Measurements from ENCODE around the gene MTX3. TPM values are rescaled to one million over a fixed set of nuclear protein-coding genes. Genes with fewer than 3 reads are reported as not detected.
A peak's percentile ranks its signal among the peaks of the same experiment; 100 is the strongest.

The MTX3 gene
- total RNA-seq, 1 donor: 17.7 TPM

DNA sequence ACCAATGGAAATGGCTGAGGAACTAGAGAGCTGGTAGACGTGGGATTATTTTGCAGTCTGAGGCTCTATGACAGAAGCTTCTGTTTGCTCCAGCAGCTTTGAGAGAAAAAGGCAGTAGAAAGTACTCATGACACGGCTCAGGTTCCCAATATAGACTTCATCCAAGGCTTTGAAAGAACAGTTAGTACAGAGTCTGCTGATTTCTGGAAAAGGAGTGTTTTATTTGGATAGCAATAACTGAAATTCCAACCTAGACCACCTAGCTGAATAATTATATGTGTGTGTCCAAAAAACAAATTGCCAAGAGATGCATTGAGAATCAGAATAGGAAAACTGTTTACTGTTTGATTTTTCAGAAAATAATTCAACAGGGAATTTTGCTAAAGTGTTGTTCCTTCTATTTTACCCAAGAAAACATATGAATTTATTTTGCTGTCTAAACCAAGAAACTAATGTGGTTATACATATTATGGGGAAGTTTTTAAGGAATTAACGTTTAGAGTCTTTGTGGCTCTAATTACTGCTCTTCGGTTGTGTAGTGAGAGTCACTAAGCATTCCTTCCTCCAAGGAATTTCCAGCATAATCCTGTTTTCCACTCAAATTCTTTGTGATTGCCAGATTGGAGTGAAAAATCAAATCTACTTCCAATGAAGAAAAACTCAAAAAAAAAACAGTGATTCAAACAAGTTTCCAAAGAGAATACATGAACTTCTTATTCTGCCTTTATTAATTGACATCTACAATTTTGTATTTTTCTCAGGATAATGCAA is 18.1 kb upstream of the MTX3 start:
- H3K4me1 ChIP-seq (ENCODE audit: insufficient read depth, low read length): no peaks in the 10 kb centered on the region
- TF ChIP-seq, protein P1, sequence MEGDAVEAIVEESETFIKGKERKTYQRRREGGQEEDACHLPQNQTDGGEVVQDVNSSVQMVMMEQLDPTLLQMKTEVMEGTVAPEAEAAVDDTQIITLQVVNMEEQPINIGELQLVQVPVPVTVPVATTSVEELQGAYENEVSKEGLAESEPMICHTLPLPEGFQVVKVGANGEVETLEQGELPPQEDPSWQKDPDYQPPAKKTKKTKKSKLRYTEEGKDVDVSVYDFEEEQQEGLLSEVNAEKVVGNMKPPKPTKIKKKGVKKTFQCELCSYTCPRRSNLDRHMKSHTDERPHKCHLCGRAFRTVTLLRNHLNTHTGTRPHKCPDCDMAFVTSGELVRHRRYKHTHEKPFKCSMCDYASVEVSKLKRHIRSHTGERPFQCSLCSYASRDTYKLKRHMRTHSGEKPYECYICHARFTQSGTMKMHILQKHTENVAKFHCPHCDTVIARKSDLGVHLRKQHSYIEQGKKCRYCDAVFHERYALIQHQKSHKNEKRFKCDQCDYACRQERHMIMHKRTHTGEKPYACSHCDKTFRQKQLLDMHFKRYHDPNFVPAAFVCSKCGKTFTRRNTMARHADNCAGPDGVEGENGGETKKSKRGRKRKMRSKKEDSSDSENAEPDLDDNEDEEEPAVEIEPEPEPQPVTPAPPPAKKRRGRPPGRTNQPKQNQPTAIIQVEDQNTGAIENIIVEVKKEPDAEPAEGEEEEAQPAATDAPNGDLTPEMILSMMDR (IDR thresholded peaks at IDR 0.05; ENCODE audit: extremely low read depth, low read depth, low read length): no peak
- no peak overlapping the region for H3K4me3 ChIP-seq (ENCODE audit: insufficient read depth, low read length)
- H3K36me3 ChIP-seq (ENCODE audit: insufficient read depth, low read length): no peaks in the 10 kb centered on the region
- no peak overlapping the region for H2AFZ ChIP-seq (ENCODE audit: low read length)
- no peak overlapping the region for H3K4me2 ChIP-seq (ENCODE audit: insufficient read depth, low read length)
- H3K79me2 ChIP-seq (ENCODE audit: insufficient read depth, low read length): no peaks in the 10 kb centered on the region
- DNase-seq (ENCODE audit: insufficient read length, low spot score, missing footprints): no peak
- no peaks in the 10 kb centered on the region for H3K9me3 ChIP-seq (ENCODE audit: low read depth, low read length)
- H4K20me1 ChIP-seq (ENCODE audit: insufficient read depth, low read length): no peaks in the 10 kb centered on the region
- no peaks in the 10 kb centered on the region for H3K27me3 ChIP-seq (ENCODE audit: insufficient read depth, low read length)
- H3K27ac ChIP-seq (ENCODE audit: low read depth, low read length): no peak overlapping the region

DNA sequence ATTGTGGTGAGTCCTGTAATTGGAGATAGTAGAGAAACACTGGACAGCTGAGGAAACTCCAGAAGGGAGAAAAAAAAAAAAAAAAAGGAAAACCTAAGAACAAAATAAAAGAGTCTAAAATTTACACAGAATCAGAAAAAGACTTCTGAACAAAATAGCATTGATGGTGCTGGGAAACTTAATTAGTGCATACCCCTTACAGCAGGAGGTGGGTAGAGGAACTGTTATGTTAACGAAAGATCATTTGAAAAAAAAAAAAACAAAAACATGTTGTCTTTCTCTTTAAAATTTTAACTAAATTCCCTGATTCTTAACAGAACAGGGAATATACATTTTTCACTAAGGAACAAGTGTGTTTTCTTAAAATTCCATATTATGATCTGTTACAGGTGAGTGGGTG is 11.6 kb upstream of the MTX3 start:
- Histone ChIP-seq H3K4me3 (ENCODE audit: insufficient read depth, low read length) (no peak overlapping the region), H3K4me1 (ENCODE audit: insufficient read depth, low read length) (no peaks in the 10 kb centered on the region), H2AFZ (ENCODE audit: low read length) (no peak overlapping the region), H3K79me2 (ENCODE audit: insufficient read depth, low read length) (no peaks in the 10 kb centered on the region), H3K27ac (ENCODE audit: low read depth, low read length) (no peak overlapping the region), H3K9me3 (ENCODE audit: low read depth, low read length) (no peaks in the 10 kb centered on the region), H4K20me1 (ENCODE audit: insufficient read depth, low read length) (no peaks in the 10 kb centered on the region), H3K27me3 (ENCODE audit: insufficient read depth, low read length) (no peaks in the 10 kb centered on the region), H3K36me3 (ENCODE audit: insufficient read depth, low read length) (no peaks in the 10 kb centered on the region), H3K4me2 (ENCODE audit: insufficient read depth, low read length) (no peak overlapping the region)
- no peak for DNase-seq (ENCODE audit: insufficient read length, low spot score, missing footprints)
- TF ChIP-seq, protein P1 (IDR thresholded peaks at IDR 0.05; ENCODE audit: extremely low read depth, low read depth, low read length): no peak

DNA sequence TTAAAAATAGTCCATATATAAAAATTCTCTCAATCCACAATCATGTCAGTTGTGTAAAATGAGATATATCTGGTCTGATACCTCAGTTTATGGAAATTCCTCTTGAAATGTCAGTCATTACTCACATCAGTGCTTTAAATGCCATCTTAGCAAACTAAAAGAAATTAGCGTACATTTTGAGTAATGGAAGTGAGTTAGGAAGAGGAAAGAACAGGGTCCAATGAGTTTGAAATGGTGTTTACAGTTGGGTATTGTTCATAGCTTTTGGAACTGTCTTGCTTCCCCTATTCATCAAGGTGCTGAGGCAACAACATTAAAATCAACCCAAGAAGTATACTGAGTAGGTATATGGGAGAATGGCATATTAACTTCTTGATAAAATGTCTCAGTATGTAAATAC is 8.7 kb upstream of the MTX3 start:
- TF ChIP-seq, protein P1 (IDR thresholded peaks at IDR 0.05; ENCODE audit: extremely low read depth, low read depth, low read length): no peak
- Histone ChIP-seq H3K9me3 (ENCODE audit: low read depth, low read length) (no peaks in the 10 kb centered on the region), H3K36me3 (ENCODE audit: insufficient read depth, low read length) (no peaks in the 10 kb centered on the region), H3K79me2 (ENCODE audit: insufficient read depth, low read length) (no peaks in the 10 kb centered on the region), H3K4me2 (ENCODE audit: insufficient read depth, low read length) (no peak overlapping the region), H3K4me1 (ENCODE audit: insufficient read depth, low read length) (no peaks in the 10 kb centered on the region), H3K27me3 (ENCODE audit: insufficient read depth, low read length) (no peaks in the 10 kb centered on the region), H2AFZ (ENCODE audit: low read length) (no peak overlapping the region), H3K27ac (ENCODE audit: low read depth, low read length) (no peak overlapping the region), H4K20me1 (ENCODE audit: insufficient read depth, low read length) (no peaks in the 10 kb centered on the region), H3K4me3 (ENCODE audit: insufficient read depth, low read length) (no peak overlapping the region)
- DNase-seq (ENCODE audit: insufficient read length, low spot score, missing footprints): no peak

DNA sequence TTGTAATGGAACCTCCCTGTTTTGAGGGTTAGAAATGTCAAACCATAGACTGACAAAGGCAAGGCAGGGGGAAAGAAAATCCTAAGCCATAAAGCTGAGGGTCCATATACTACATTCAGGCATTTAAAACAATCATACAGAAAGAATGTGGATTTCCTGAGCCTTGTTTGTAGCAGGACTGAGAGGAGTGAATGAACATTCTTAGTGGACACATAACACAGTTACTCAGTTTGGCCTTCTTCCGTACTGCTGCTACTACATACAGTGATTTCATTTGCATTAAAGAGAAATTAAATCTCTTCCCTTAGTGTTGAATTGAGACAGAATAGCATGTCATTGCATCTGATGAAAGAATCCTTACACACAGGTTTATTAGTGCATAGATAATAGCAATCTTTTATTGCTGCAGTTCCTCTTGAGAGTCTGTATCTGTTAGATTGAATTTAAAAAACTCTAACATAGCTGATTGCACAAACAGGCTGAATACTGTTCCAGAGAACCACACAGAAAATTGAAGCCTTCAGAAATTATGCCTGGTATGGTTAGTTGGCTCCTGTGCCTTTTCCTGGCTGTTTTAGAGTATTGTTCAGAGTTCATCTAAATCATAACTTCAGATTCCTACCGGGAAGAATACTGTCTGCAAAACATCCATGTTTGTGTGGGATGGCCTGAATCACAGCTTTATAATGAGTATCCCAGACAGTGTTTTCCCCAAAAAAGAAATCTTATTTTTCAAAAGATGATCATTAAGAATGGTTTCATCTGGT is 2.0 kb upstream of the MTX3 start:
- peaks cover 9% of the 10 kb centered on the region for H3K79me2 ChIP-seq (ENCODE audit: insufficient read depth, low read length)
- H3K4me2 ChIP-seq (ENCODE audit: insufficient read depth, low read length): peak overlapping the region; percentile 22
- no peak for DNase-seq (ENCODE audit: insufficient read length, low spot score, missing footprints)
- no peaks in the 10 kb centered on the region for H3K9me3 ChIP-seq (ENCODE audit: low read depth, low read length)
- H3K27ac ChIP-seq (ENCODE audit: low read depth, low read length): no peak overlapping the region
- TF ChIP-seq, protein P1 (IDR thresholded peaks at IDR 0.05; ENCODE audit: extremely low read depth, low read depth, low read length): no peak
- H3K36me3 ChIP-seq (ENCODE audit: insufficient read depth, low read length): peaks cover 6% of the 10 kb centered on the region
- no peaks in the 10 kb centered on the region for H3K27me3 ChIP-seq (ENCODE audit: insufficient read depth, low read length)
- H2AFZ ChIP-seq (ENCODE audit: low read length): peak overlapping the region; percentile 44
- no peak overlapping the region for H3K4me3 ChIP-seq (ENCODE audit: insufficient read depth, low read length)
- H4K20me1 ChIP-seq (ENCODE audit: insufficient read depth, low read length): no peaks in the 10 kb centered on the region
- peaks cover 23% of the 10 kb centered on the region for H3K4me1 ChIP-seq (ENCODE audit: insufficient read depth, low read length)

All from osteoblast (primary cell).